K562 (cell line): Measurements from ENCODE around the gene OR6S1. TPM values are rescaled to one million over a fixed set of nuclear protein-coding genes. Genes with fewer than 3 reads are reported as not detected.

Experiments used
- CSDE1 ChIP-seq, 2 experiments: fragments of 450-650 bp; IDR thresholded peaks; 2 replicates each; pipeline ENCODE4 v1.6.1; 2016; ENCODE audit warnings: mild to moderate bottlenecking in 1 of 2
- CXXC5 ChIP-seq: fragments of 250-450 bp; sonication (Bioruptor Pico); IDR thresholded peaks from 2 replicates; pipeline ENCODE4 v1.8.0; 2022; ENCODE audit warnings: inconsistent platforms, mild to moderate bottlenecking, moderate library complexity
- DPF2 ChIP-seq: fragments of 450-650 bp; IDR thresholded peaks from 2 replicates; pipeline ENCODE4 v1.6.1; 2016
- E2F4 ChIP-seq: sonication (generic); formaldehyde crosslinking; IDR thresholded peaks from 2 replicates; pipeline ENCODE4 v1.8.0; 2022; ENCODE audit warnings: mild to moderate bottlenecking, low read depth, missing genetic modification reagents
- FOSL1 ChIP-seq: fragments of 200-800 bp; sonication (Bioruptor generic); conservative IDR thresholded peaks from 2 replicates; pipeline ENCODE4 v1.6.1; 2016; ENCODE audit warnings: missing genetic modification characterization, missing compliant biosample characterization
- HDAC1 ChIP-seq, 2 experiments: fragments of 450-650 bp; IDR thresholded peaks; 2 replicates each; pipeline ENCODE4 v1.6.1; 2016 to 2017; ENCODE audit warnings: inconsistent platforms in 1 of 2, mild to moderate bottlenecking in 1 of 2, moderate library complexity in 1 of 2
- HDAC2 ChIP-seq: fragments of 450-650 bp; IDR thresholded peaks from 2 replicates; pipeline ENCODE4 v1.6.1; 2016; ENCODE audit warnings: mild to moderate bottlenecking
- JUN ChIP-seq, 2 experiments: sonication (generic) in 1 of 2; formaldehyde crosslinking in 1 of 2; IDR thresholded peaks; 2 replicates each; pipeline versions ENCODE4 v1.6.1 to v1.8.0; 2012 to 2022; ENCODE audit warnings: borderline replicate concordance in 2 of 2, mild to moderate bottlenecking in 2 of 2, improper control_type of control experiment in 1 of 2, low read depth in 1 of 2, low read length in 1 of 2, missing genetic modification reagents in 1 of 2
- KDM1A ChIP-seq, 2 experiments: fragments of 450-650 bp; IDR thresholded peaks; 2 replicates each; pipeline ENCODE4 v1.6.1; 2016; ENCODE audit warnings: mild to moderate bottlenecking in 2 of 2
- MBD2 ChIP-seq: sonication (generic); IDR thresholded peaks from 2 replicates; pipeline ENCODE4 v1.6.1; 2016; ENCODE audit warnings: low read depth, borderline replicate concordance
- NBN ChIP-seq: fragments of 450-650 bp; IDR thresholded peaks from 2 replicates; pipeline ENCODE4 v1.6.1; 2016; ENCODE audit warnings: low read depth, mild to moderate bottlenecking
- NCOA2 ChIP-seq, 2 experiments: fragments of 450-650 bp; IDR thresholded peaks; 2 replicates each; pipeline ENCODE4 v1.6.1; 2018; ENCODE audit warnings: mild to moderate bottlenecking in 2 of 2, moderate library complexity in 1 of 2; ENCODE audit not compliant: partially characterized antibody in 2 of 2
- PHF21A ChIP-seq: fragments of 450-650 bp; IDR thresholded peaks from 2 replicates; pipeline ENCODE4 v1.6.1; 2017; ENCODE audit warnings: low read depth, borderline replicate concordance
- POLR3A ChIP-seq: IDR thresholded peaks from 2 replicates; pipeline ENCODE4 v1.6.1; 2011; ENCODE audit warnings: borderline replicate concordance, mild to moderate bottlenecking, moderate library complexity; ENCODE audit not compliant: insufficient read length, insufficient read depth; ENCODE audit errors: extremely low read depth
- PRPF4 ChIP-seq: fragments of 200-400 bp; formaldehyde crosslinking; IDR thresholded peaks from one replicate; pipeline ENCODE4 v1.6.1; 2017; ENCODE audit warnings: low read length, low read depth, mild to moderate bottlenecking; ENCODE audit not compliant: insufficient read depth, poor library complexity, severe bottlenecking
- TBP ChIP-seq: optimal IDR thresholded peaks from 2 replicates; pipeline ENCODE3; 2011; ENCODE audit warnings: low read depth, low read length, improper control_type of control experiment
- ZNF23 ChIP-seq: fragments of 250-450 bp; sonication (Bioruptor Pico); IDR thresholded peaks from 2 replicates; pipeline ENCODE4 v1.4.0; 2020; ENCODE audit warnings: mild to moderate bottlenecking
- ZNF384 ChIP-seq: IDR thresholded peaks from 2 replicates; pipeline ENCODE4 v1.6.1; 2012; ENCODE audit warnings: low read depth, low read length, improper control_type of control experiment
- ZNF431 ChIP-seq: sonication (generic); formaldehyde crosslinking; IDR thresholded peaks from 2 replicates; pipeline ENCODE4 v1.8.0; 2022; ENCODE audit warnings: mild to moderate bottlenecking, missing genetic modification reagents
- ZNF764 ChIP-seq: fragments of 250-450 bp; sonication (Bioruptor Pico); IDR thresholded peaks from 2 replicates; pipeline ENCODE4 v1.4.0; 2020; ENCODE audit warnings: low read depth, mild to moderate bottlenecking, moderate library complexity
- polyA plus RNA-seq, 8 experiments: library from polyadenylated mRNA; depleted of rRNA in 4 of 8; stranded (reverse) in 5 of 8; unstranded in 3 of 8; fragments of >200 nt; fragmentation: Nextera tagmentation in 2 of 8; fragmentation: Illumina TruSeq in 1 of 8; extraction: Ambion mirVana in 2 of 8; extraction: Trizol in 1 of 8; gene quantifications; 2 replicates each; pipeline versions ENCODE4 v1.2.1 to v1.2.3, GENCODE V29; 2011 to 2014; ENCODE audit warnings: inconsistent platforms in 1 of 8, missing spikeins in 1 of 8
- total RNA-seq, 7 experiments: library from RNA; depleted of rRNA in 6 of 7; stranded (reverse); fragments of >200 nt in 6 of 7; fragmentation: Illumina TruSeq in 2 of 7; extraction: Trizol in 2 of 7; gene quantifications; 2 replicates each; pipeline versions ENCODE4 v1.2.1 to v1.2.3, GENCODE V29; 2011 to 2021; ENCODE audit warnings: low replicate concordance in 1 of 7
- TF ChIP-seq, protein P1 (sequence below): fragments of 200-800 bp; sonication (Bioruptor generic); IDR thresholded peaks from 2 replicates; pipeline ENCODE4 v1.6.1; 2017; ENCODE audit warnings: missing genetic modification characterization, missing compliant biosample characterization
- TF ChIP-seq, protein P2 (sequence below): IDR thresholded peaks from 3 replicates; pipeline ENCODE4 v1.6.1; 2011; ENCODE audit warnings: borderline replicate concordance, mild to moderate bottlenecking, moderate library complexity; ENCODE audit not compliant: insufficient read length; ENCODE audit errors: extremely low read depth

Gene OR6S1
- total and polyA plus RNA-seq, 9 of the 15 experiments (the other 6 are each of a cell fraction or from before 2014, with no cell fraction given): not detected

DNA sequence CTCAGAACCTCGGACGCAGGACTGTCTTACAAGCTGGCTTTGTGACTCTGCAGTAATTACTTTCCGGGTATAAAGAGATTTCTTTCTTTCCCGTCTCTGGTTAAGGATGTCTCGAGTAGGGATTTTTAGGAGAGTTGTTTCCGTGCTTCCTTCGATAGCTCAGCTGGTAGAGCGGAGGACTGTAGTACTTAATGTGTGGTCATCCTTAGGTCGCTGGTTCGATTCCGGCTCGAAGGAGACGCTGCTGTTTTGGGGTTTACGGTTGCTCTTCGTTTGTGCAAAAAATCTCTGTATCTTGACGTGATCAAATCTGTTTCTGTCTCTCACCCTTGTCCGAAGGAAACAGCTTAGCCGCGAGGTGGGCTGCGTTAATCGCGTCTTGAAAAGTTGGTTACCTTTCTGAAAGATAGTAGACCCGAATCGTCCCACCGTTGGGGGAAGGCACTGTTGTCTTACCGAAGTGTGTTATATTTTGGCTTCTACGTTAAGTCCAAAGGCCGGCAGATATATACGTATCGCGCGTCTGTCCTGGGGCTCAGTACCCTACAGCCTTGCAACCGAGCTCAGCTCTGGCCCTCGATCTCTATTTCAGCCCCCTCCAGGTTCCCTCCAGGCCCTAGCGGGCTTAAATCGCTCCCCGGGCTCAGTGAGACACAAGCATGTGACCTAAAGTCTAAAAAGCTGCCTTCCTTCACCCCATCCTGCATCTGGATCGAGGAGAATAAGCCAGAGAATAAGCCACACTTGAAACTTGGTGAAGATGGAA lies 41.8 kb upstream of the OR6S1 start (continued):
- peak; percentile 76 for TF ChIP-seq CXXC5 (CRISPR knock-in tag)
- TF ChIP-seq HDAC2: peak; percentile 81
- peak in 1 of 2 experiments; percentile 44; a peak in 1 of 4 replicates for TF ChIP-seq CSDE1 (IDR thresholded peaks at IDR 0.05)
- TF ChIP-seq NBN: peak; percentile 69
- peak; percentile 13; the same call in 1 of the 2 replicates for TF ChIP-seq ZNF384
- peak; percentile 97 for TF ChIP-seq PHF21A
- TF ChIP-seq FOSL1 (tag): peak; percentile 8
- TF ChIP-seq DPF2: peak; percentile 42; the same call in 1 of the 2 replicates
- peak; percentile 92 for TF ChIP-seq POLR3A
- 0 out of 2 replicates have a peak, but pooled peaks have one; percentile 19 for TF ChIP-seq JUN (IDR thresholded peaks at IDR 0.05; ENCODE audit: borderline replicate concordance, low read depth, low read length)
- TF ChIP-seq JUN (CRISPR knock-in tag; IDR thresholded peaks at IDR 0.05; ENCODE audit: borderline replicate concordance): no peak
- TF ChIP-seq NCOA2 (IDR thresholded peaks at IDR 0.05; ENCODE audit: partially characterized antibody in 2 of 2): peak in 1 of 2 experiments; percentile 39
- TF ChIP-seq ZNF764 (CRISPR knock-in tag): peak; percentile 74; the same call in 1 of the 2 replicates
- TF ChIP-seq HDAC1 (IDR thresholded peaks at IDR 0.05): peak in 1 of 2 experiments; percentile 91; a peak in 3 of 4 replicates
- TF ChIP-seq, protein P1, sequence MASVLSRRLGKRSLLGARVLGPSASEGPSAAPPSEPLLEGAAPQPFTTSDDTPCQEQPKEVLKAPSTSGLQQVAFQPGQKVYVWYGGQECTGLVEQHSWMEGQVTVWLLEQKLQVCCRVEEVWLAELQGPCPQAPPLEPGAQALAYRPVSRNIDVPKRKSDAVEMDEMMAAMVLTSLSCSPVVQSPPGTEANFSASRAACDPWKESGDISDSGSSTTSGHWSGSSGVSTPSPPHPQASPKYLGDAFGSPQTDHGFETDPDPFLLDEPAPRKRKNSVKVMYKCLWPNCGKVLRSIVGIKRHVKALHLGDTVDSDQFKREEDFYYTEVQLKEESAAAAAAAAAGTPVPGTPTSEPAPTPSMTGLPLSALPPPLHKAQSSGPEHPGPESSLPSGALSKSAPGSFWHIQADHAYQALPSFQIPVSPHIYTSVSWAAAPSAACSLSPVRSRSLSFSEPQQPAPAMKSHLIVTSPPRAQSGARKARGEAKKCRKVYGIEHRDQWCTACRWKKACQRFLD (CRISPR knock-in tag): peak; percentile 16; the same call in 1 of the 2 replicates
- TF ChIP-seq KDM1A (IDR thresholded peaks at IDR 0.05): peak; percentile 98
- TF ChIP-seq PRPF4: no peak
- TF ChIP-seq ZNF431 (CRISPR knock-in tag): no peak
- TF ChIP-seq E2F4: no peak
- no peak for TF ChIP-seq MBD2
- TF ChIP-seq TBP: peak; percentile 100
- TF ChIP-seq, protein P2, sequence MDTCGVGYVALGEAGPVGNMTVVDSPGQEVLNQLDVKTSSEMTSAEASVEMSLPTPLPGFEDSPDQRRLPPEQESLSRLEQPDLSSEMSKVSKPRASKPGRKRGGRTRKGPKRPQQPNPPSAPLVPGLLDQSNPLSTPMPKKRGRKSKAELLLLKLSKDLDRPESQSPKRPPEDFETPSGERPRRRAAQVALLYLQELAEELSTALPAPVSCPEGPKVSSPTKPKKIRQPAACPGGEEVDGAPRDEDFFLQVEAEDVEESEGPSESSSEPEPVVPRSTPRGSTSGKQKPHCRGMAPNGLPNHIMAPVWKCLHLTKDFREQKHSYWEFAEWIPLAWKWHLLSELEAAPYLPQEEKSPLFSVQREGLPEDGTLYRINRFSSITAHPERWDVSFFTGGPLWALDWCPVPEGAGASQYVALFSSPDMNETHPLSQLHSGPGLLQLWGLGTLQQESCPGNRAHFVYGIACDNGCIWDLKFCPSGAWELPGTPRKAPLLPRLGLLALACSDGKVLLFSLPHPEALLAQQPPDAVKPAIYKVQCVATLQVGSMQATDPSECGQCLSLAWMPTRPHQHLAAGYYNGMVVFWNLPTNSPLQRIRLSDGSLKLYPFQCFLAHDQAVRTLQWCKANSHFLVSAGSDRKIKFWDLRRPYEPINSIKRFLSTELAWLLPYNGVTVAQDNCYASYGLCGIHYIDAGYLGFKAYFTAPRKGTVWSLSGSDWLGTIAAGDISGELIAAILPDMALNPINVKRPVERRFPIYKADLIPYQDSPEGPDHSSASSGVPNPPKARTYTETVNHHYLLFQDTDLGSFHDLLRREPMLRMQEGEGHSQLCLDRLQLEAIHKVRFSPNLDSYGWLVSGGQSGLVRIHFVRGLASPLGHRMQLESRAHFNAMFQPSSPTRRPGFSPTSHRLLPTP: peak; percentile 94
- no peak for TF ChIP-seq ZNF23 (CRISPR knock-in tag)
